A549 treated with AZD2906 at 1 μM for 4 hours (cell line): Measurements from ENCODE around the gene COX17. TPM values are rescaled to one million over a fixed set of nuclear protein-coding genes. Genes with fewer than 3 reads are reported as not detected.

Experiments used
- total RNA-seq: library from RNA; stranded (reverse); fragments of 200-300 nt; extraction: Qiagen RNA extraction; gene quantifications from 5 replicates; pipeline ENCODE4 v1.2.3, GENCODE V29; 2022

The COX17 gene, protein sequence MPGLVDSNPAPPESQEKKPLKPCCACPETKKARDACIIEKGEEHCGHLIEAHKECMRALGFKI
- 99.5 to 114 TPM (median 103 TPM) in 5 replicates for total RNA-seq

DNA sequence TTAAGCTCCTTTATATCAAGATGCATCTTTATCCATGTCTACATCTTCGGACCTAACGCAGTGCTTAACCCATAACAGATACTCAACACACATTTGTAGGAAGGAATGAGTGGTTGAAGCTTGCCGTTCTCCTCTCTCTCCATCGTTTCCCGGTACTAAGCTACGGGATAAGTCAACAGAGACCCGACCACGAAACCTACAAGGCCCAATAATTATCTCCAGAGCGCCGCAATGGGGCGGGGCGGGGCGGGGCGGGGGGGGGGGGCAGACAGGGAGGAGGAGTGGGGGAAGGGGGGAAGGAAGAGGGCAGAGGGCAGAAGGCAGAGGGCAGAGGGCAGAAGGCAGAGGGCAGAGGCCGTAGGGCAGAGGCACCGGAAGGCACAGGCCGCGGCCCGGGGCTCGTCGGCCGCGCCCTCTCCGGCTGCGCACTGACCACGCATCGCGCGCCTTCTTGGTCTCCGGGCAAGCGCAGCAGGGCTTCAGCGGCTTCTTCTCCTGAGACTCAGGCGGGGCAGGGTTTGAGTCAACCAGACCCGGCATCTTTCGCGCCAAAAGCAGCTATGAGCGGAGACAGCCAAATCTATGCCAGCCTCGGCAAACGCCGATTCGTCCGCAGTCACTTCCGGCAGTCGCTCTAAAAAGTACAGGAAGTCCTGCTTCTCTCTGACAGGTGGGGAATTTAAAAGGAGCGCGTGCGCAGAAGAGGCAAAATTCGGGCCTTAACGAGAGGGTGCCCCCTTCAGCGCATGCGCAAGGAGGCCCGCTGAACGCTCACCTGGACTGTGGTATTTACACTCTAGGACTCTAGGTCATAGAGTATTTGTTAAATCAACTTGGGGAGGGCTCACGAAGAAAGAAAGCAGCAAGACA is at the start of gene COX17:
TSS of gene COX17 (minus strand) at position 636 of the 870 bp plus-strand sequence. CDS start at position 540, 96 bp downstream.

DNA sequence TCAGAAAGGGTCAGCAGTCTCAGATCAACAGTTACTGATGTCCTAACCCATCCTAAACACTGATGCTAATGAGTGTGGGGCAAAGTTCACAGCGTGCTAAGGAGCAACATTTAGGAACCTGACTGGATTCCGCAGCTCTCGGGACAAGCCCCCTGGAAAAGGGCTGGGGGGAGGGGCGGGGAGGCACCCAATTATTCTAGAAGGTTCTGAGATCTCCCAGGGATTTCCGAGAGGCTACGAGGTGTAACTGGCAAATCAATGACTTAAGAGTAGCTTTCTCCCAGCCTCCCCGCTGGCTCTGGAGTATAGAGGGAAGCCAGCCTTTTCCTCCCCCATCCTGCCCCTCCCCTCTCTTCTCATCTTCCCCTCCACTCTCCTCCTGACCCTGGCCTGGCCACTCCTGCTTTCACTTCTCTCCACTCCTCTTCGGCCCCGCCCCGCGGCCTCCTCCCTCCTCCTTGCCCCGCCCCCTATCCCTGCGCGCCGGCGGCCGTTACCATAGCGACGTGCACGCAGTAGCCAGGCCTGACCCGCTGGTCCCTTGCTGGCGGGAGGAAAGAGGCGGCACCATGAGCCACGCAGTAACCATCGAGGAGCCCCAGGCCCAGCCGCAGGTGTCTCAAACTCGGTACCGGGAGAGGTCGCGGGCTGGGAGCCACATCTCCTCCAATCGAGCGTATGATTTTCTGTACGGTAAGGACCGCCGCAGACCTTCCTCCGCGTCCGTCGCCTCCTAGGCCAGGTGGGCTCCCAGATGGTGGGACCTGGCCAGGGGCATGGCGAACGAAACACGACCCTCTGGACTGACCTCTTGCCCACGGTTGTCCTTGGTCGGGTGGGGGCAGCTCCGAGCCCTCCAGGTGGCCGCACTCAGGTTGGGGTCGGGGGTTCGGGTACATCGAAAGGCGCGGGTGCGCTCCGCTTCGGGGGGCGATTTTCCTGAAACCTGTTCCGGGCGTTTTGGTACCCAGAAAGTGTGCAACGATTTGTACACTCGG is 25.6 kb upstream of the COX17 start, which contains the start of gene CFAP91:
TSS of gene CFAP91 (plus strand) at position 493 of the 998 bp plus-strand sequence. CDS start at position 570, 77 bp downstream.

DNA sequence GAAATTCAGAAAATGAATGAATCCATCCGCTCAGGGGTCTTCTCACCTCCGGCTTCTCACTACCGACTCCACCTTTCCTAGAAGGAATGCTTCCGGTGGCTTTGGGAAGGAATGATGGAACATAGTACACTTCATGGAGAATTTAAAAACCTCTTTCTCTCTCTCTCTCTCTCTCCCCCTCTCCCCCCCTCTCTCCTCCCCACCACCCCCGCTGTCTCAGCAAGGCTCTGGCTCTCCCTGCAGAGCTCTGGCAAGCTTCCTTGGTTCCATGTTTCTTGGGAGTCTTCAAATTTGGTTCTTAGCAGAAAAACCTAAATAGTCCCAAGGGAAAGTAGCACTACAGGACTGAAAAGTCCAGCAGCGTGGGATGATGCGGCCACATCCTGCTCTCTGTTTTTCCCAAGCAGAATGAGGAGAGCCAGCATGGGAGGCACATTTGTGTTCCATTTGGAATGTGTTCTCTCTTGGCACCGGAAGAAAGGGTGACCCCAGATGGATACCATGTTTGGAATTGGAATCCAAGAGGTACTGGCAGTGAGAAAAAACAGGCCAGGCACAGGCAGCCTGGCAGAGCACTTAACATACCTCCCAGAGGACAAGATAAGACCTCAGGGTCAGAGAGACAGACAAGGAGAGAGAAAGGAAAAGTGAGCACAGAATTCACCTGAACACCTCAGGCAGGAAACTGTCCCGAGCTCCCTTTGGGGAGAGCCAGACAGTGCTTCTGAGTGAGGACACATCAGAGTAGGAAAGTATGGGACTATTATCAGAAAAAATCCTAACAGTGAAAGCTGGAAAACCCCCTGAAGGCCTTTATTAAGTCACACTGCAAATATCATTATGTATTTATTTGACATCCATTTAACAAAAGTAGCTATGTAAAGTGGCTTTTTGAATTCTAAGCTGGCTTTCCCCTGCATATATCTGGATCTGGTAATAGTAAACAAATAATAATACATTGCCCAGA is 16.4 kb downstream of the COX17 start, which contains the start of gene POPDC2:
TSS of gene POPDC2 (minus strand) at position 116 of the 967 bp plus-strand sequence. CDS start 166 bp downstream, outside the sequence.

Other genes starting within 250 kb of the COX17 start
- 21.2 to 24.4 TPM (median 23.8 TPM) in 5 replicates for gene TMEM39A, start 213.8 kb downstream of the COX17 start, total RNA-seq
- gene POGLUT1, start 208.4 kb downstream of the COX17 start, total RNA-seq, result 7.1 to 9.2 TPM (median 8.0 TPM) in 5 replicates
- 58.4 to 80.8 TPM (median 73.2 TPM) in 5 replicates for gene TIMMDC1, start 178.9 kb downstream of the COX17 start, total RNA-seq
- 0.03 TPM in 1 of 5 replicates, not detected in the others for gene CD80, start 117.8 kb downstream of the COX17 start, total RNA-seq
- gene ADPRH, start 97.9 kb downstream of the COX17 start, total RNA-seq, result 2.3 to 4.1 TPM (median 3.0 TPM) in 5 replicates
- gene PLA1A, start 79.5 kb downstream of the COX17 start, total RNA-seq, result 0.17 to 0.53 TPM (median 0.30 TPM) in 5 replicates
- gene POPDC2, start 16.8 kb downstream of the COX17 start, total RNA-seq, result 0.32 to 1.2 TPM (median 0.38 TPM) in 5 replicates
- gene CFAP91, start 25.6 kb upstream of the COX17 start, total RNA-seq, result 0.23 to 0.35 TPM (median 0.25 TPM) in 4 of 5 replicates, not detected in the other
- not detected in 5 replicates for gene NR1I2, start 104.7 kb upstream of the COX17 start, total RNA-seq